Nephron (organoid): ENCODE data around the gene CDC5L.

Experiments
- H3K27ac Mint-ChIP-seq, 3 experiments: 2 replicates each; pipeline ENCODE4 v1.8.0; 2020; ENCODE audit warnings: mixed read lengths in 3 of 3, mild to moderate bottlenecking in 2 of 3, moderate library complexity in 1 of 3
- H3K27me3 Mint-ChIP-seq: 2 replicates; pipeline ENCODE4 v1.8.0; 2021; ENCODE audit warnings: low read depth, mild to moderate bottlenecking, moderate library complexity, mixed read lengths
- H3K36me3 Mint-ChIP-seq: 2 replicates; pipeline ENCODE4 v1.8.0; 2020; ENCODE audit warnings: low read depth, mixed read lengths
- H3K4me1 Mint-ChIP-seq: 2 replicates; pipeline ENCODE4 v1.8.0; 2020; ENCODE audit warnings: mixed read lengths
- H3K4me3 Mint-ChIP-seq, 3 experiments: 2 replicates each; pipeline ENCODE4 v1.8.0; 2020; ENCODE audit warnings: mild to moderate bottlenecking in 3 of 3, mixed read lengths in 3 of 3, moderate library complexity in 2 of 3
- H3K9me3 Mint-ChIP-seq: 2 replicates; pipeline ENCODE4 v1.8.0; 2020; ENCODE audit warnings: mixed read lengths
- CTCF ChIP-seq, 3 experiments: fragments of 200-600 bp; sonication (generic); IDR thresholded peaks; one replicate each; pipeline ENCODE4 v1.5.0; 2021; ENCODE audit warnings: antibody characterized with exemption in 3 of 3; ENCODE audit not compliant: unreplicated experiment in 3 of 3

The CDC5L gene

GRCh38 chr6:44474190-44474631, 86.7 kb downstream of the CDC5L start:
- Mint-ChIP-seq H3K27ac (no peak overlapping the region), H3K4me3 (no peak overlapping the region), H3K27me3 (peaks cover 80% of the 10 kb centered on the region), H3K9me3 (no peaks in the 10 kb centered on the region), H3K36me3 (no peaks in the 10 kb centered on the region), H3K4me1 (peaks cover 8% of the 10 kb centered on the region)
- TF ChIP-seq CTCF (IDR thresholded peaks at IDR 0.05; ENCODE audit: unreplicated experiment in 3 of 3): no peak

- Mint-ChIP-seq H3K36me3 (no peaks in the 10 kb centered on the region), H3K4me3 (no peak overlapping the region), H3K27ac (no peak overlapping the region), H3K9me3 (no peaks in the 10 kb centered on the region), H3K27me3 (peaks cover 82% of the 10 kb centered on the region), H3K4me1 (peaks cover 8% of the 10 kb centered on the region)
- TF ChIP-seq CTCF (IDR thresholded peaks at IDR 0.05; ENCODE audit: unreplicated experiment in 3 of 3): no peak
These were observed 87.1 kb downstream of the CDC5L start for GRCh38 chr6:44474643-44475042.

GRCh38 chr6:44475417-44475778, 87.9 kb downstream of the CDC5L start:
- Mint-ChIP-seq H3K4me3 (no peak overlapping the region), H3K4me1 (peaks cover 15% of the 10 kb centered on the region), H3K27me3 (peaks cover 90% of the 10 kb centered on the region), H3K9me3 (no peaks in the 10 kb centered on the region), H3K36me3 (no peaks in the 10 kb centered on the region), H3K27ac (no peak overlapping the region)
- TF ChIP-seq CTCF (IDR thresholded peaks at IDR 0.05; ENCODE audit: unreplicated experiment in 3 of 3): no peak

- Mint-ChIP-seq H3K27me3 (peaks cover 93% of the 10 kb centered on the region), H3K27ac (no peak overlapping the region), H3K4me1 (peaks cover 16% of the 10 kb centered on the region), H3K4me3 (no peak overlapping the region), H3K36me3 (no peaks in the 10 kb centered on the region), H3K9me3 (no peaks in the 10 kb centered on the region)
- TF ChIP-seq CTCF (IDR thresholded peaks at IDR 0.05; ENCODE audit: unreplicated experiment in 3 of 3): peak; percentile 96 to 99 (median 98)
These were observed 88.4 kb downstream of the CDC5L start for GRCh38 chr6:44475779-44476434.

- no peaks in the 10 kb centered on the region for H3K9me3 Mint-ChIP-seq
- no peak overlapping the region for H3K4me3 Mint-ChIP-seq
- H3K36me3 Mint-ChIP-seq: no peaks in the 10 kb centered on the region
- no peak overlapping the region for H3K27ac Mint-ChIP-seq
- H3K27me3 Mint-ChIP-seq: peaks cover 94% of the 10 kb centered on the region
- H3K4me1 Mint-ChIP-seq: peaks cover 15% of the 10 kb centered on the region
- no peak for TF ChIP-seq CTCF (IDR thresholded peaks at IDR 0.05; ENCODE audit: unreplicated experiment in 3 of 3)
These were observed 89.3 kb downstream of the CDC5L start for GRCh38 chr6:44476849-44477248.

GRCh38 chr6:44477293-44477894, 89.9 kb downstream of the CDC5L start:
- Mint-ChIP-seq H3K36me3 (no peaks in the 10 kb centered on the region), H3K9me3 (no peaks in the 10 kb centered on the region), H3K4me3 (no peak overlapping the region), H3K4me1 (peaks cover 18% of the 10 kb centered on the region), H3K27ac (no peak overlapping the region), H3K27me3 (peaks cover 94% of the 10 kb centered on the region)
- TF ChIP-seq CTCF (IDR thresholded peaks at IDR 0.05; ENCODE audit: unreplicated experiment in 3 of 3): no peak
